ENCODE data around the gene SLC6A18.

The SLC6A18 gene

DNA sequence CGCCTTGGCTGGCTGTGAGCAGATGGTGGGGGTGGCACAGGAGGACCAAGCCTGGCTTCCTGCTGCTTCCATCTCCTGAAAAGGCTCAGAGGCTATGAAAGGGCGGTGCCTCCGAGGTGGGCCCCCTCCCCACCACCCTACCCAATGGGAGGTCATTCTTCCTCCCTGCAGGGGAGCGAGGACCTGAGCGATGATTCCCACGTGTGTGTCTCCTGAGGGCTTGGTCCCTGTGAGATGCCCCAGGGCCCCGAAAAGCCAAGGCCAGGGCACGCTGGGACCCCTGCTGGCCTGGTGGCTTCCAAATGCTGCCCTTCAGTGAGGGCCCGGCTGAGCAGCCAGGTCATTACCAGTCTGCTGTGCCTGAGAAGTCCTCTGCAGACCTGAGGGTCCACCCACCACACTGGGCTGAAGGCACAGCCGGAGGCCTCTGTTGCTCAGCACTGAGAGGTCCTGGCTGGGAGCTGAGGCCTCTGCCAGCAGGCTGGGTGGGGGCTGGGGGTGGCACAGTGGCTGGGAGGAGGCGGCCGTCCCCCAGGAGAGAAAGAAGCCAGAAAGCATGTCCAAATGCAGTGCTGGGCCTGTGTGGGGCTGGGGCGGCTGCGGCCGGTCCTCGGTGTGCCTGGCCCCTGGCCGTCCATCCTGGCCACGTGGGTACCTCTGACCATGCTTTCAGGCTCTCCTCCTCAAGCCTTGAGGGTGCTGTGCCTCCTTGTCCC, 37.8 kb upstream of the SLC6A18 start:
- TF ChIP-seq, protein P1, sequence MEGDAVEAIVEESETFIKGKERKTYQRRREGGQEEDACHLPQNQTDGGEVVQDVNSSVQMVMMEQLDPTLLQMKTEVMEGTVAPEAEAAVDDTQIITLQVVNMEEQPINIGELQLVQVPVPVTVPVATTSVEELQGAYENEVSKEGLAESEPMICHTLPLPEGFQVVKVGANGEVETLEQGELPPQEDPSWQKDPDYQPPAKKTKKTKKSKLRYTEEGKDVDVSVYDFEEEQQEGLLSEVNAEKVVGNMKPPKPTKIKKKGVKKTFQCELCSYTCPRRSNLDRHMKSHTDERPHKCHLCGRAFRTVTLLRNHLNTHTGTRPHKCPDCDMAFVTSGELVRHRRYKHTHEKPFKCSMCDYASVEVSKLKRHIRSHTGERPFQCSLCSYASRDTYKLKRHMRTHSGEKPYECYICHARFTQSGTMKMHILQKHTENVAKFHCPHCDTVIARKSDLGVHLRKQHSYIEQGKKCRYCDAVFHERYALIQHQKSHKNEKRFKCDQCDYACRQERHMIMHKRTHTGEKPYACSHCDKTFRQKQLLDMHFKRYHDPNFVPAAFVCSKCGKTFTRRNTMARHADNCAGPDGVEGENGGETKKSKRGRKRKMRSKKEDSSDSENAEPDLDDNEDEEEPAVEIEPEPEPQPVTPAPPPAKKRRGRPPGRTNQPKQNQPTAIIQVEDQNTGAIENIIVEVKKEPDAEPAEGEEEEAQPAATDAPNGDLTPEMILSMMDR (conservative IDR thresholded peaks at IDR 0.05; ENCODE audit: low read depth, low read length): no peak

DNA sequence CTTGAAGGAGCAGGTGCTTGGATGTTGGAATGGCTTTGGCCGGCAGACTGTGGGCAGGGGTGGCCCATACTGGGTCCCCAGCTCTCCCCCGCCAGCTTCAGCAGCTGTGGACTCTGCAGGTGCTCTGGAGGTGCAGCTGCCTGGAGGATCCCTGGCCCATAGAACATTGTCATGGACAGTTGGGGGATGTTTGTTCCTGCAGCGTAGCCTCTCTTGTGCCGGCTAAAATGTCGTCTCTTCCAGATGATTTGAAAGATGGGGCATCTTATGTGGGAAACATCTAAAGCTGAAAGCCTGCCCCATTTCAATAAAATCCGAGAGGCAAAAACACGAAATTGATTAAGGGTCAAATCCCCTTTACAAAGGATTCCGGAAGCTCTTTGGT, 37.2 kb upstream of the SLC6A18 start:
- H3K4me3 ChIP-seq (ENCODE audit: low read length): no peak overlapping the region
- TF ChIP-seq, protein P1 (conservative IDR thresholded peaks at IDR 0.05; ENCODE audit: low read depth, low read length): no peak
- DNase-seq (ENCODE audit: low read depth): no peak

More for the DNA sequence above, 37.8 kb upstream of the SLC6A18 start:
- no peak for DNase-seq (ENCODE audit: low read depth)
- no peak overlapping the region for H3K4me3 ChIP-seq (ENCODE audit: low read length)

DNA sequence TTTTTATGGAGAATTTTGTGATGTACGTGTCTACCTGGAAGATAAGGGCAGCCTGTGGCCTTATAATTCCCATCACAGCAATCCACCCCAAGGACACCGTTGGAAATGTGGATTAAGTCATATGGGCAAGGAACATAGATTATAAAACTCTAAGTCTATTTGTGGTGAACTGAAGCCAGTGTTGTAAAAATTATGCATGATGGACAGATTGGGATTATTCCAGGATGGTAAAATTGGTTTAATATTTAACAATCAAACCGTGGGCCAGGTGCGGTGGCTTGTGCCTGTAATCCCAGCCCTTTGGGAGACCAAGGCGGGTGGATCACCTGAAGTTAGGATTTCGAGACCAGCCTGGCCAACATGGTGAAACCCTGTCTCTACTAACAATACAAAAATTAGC, 36.7 kb upstream of the SLC6A18 start:
- no peak overlapping the region for H3K4me3 ChIP-seq (ENCODE audit: low read length)
- TF ChIP-seq, protein P1 (conservative IDR thresholded peaks at IDR 0.05; ENCODE audit: low read depth, low read length): no peak
- no peak for DNase-seq (ENCODE audit: low read depth)

DNA sequence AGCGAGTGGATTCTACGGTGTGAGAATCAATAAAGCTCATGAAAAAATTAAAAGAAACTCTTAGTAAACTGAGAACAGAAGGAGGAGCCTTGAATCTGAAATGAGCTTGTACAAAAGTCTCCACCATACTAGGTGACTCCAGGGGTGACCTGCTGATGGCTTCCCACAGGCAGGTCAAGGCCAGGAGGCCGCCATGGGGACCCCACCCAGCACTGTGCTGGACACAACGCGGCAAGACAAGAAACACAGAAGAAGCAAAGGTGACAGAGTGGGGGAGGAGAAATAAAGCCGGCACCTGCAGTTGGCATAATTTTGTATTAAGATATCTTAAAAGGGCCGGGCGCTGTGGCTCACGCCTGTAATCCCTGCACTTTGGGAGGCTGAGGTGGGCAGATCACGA, 35.9 kb upstream of the SLC6A18 start:
- no peak for DNase-seq (ENCODE audit: low read depth)
- H3K4me3 ChIP-seq (ENCODE audit: low read length): no peak overlapping the region
- TF ChIP-seq, protein P1 (conservative IDR thresholded peaks at IDR 0.05; ENCODE audit: low read depth, low read length): no peak

DNA sequence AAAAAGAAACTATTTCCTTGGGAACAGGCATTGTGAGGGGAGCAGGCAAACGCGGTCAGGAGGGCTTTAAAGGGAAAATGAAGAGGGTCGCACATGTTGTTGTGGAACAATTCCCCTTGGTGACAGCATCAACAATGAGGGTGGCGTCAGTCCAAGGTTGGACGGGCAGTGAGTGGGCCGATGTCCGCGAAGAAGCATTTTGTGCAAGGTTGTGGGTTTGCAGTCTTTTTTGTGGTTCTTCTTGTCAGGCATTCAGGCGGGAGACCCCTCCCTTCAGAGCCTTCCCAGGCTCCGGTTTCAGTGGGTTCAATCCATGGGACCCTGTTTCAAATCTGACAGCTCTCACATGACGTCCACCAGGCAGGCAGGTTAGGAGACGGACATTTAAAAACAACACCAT, 34.9 kb upstream of the SLC6A18 start:
- H3K4me3 ChIP-seq (ENCODE audit: low read length): no peak overlapping the region
- TF ChIP-seq, protein P1 (conservative IDR thresholded peaks at IDR 0.05; ENCODE audit: low read depth, low read length): no peak
- DNase-seq (ENCODE audit: low read depth): no peak

DNA sequence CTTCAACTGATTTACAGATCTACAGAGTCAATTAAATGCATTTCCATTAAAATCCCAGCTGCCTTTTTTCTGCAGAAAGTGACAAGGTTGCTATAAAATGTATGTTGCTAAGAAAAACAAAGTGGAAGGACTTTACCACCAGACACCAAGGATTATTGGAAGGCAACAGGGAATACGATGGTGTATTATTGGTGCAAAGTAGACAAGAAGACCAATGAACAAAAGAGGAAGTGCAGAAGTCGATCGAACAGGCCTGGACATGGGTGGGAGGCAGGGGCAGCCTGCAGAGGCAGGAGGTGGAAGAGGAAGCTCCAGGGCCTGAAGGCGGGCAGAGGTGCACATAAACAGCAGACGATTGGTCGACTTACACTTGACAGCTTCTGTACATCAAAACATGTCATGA, 34.3 kb upstream of the SLC6A18 start:
- TF ChIP-seq, protein P1 (conservative IDR thresholded peaks at IDR 0.05; ENCODE audit: low read depth, low read length): no peak
- no peak for DNase-seq (ENCODE audit: low read depth)
- H3K4me3 ChIP-seq (ENCODE audit: low read length): no peak overlapping the region

DNA sequence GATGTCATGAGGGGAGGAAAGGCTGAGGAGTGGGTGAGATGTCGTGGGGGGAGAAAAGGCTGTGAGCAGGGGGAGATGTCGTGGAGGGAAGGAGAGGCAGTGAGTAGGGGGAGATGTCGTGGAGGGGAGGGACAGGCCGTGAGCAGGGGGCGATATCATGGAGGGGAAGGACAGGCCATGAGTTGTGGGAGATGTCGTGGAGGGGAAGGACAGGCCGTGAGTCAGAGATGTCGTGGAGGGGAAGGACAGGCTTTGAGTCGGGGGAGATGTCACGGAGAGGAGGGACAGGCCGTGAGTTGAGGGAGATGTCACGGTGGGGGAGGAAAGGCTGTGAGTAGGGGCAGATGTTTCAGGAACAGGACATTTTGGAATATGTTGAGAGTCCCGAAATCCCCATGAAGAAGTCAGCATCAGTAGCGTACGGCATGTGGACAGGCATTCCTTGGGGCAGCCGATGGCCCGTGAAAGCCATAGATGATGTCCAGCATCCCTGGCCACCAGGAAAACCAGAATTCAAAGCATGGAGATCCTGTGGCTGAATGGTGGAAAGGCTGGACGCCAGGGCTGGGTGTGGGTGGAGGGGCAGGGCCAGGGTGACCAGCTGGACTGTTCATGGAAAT, 32.1 kb upstream of the SLC6A18 start:
- TF ChIP-seq, protein P1 (conservative IDR thresholded peaks at IDR 0.05; ENCODE audit: low read depth, low read length): no peak
- no peak for DNase-seq (ENCODE audit: low read depth)

More for the DNA sequence above, 32.1 kb upstream of the SLC6A18 start:
- no peak overlapping the region for H3K4me3 ChIP-seq (ENCODE audit: low read length)
